Astrocyte (in vitro differentiated cells and primary cell): ENCODE measurements around the gene IRS1. TPM values are rescaled to one million over a fixed set of nuclear protein-coding genes. Genes with fewer than 3 reads are reported as not detected.
"Not testable (repeated sequence)": the region's sequence is repeated elsewhere in the genome, so short reads cannot be mapped to it uniquely, and the experiment has no call there.

Source experiments
- DNase-seq: peaks from one replicate; pipeline ENCODE4 v3.0.0-alpha.2; 2010; ENCODE audit warnings: low read depth
- FAIRE-seq: peaks from 2 replicates; lab custom pipeline; 2011; peaks lifted over from hg19 to GRCh38; lab: Jason Lieb, UNC
- H2AFZ ChIP-seq: 2 replicates; pipeline ENCODE4 v1.6.0; 2012; ENCODE audit warnings: low read depth, low read length, inconsistent platforms
- H3K27ac ChIP-seq: 2 replicates; pipeline ENCODE4 v1.5.1; 2011; ENCODE audit warnings: low read depth, low read length, inconsistent platforms
- H3K27me3 ChIP-seq: 2 replicates; pipeline ENCODE4 v1.6.0; 2011; ENCODE audit warnings: low read length, inconsistent platforms; ENCODE audit not compliant: insufficient read depth
- H3K36me3 ChIP-seq: 2 replicates; pipeline ENCODE4 v1.5.1; 2011; ENCODE audit warnings: low read length, inconsistent platforms; ENCODE audit not compliant: insufficient read depth
- H3K4me1 ChIP-seq: 2 replicates; pipeline ENCODE4 v1.5.1; 2011; ENCODE audit warnings: low read length, inconsistent platforms; ENCODE audit not compliant: insufficient read depth
- H3K4me2 ChIP-seq: 2 replicates; pipeline ENCODE4 v1.6.0; 2012; ENCODE audit warnings: low read length, inconsistent platforms
- H3K4me3 ChIP-seq: 2 replicates; pipeline ENCODE4 v1.5.1; 2011; ENCODE audit warnings: low read depth, mild to moderate bottlenecking, low read length, inconsistent platforms; ENCODE audit not compliant: insufficient read depth
- H3K79me2 ChIP-seq: 2 replicates; pipeline ENCODE4 v1.6.0; 2012; ENCODE audit warnings: mild to moderate bottlenecking, low read length, inconsistent platforms; ENCODE audit not compliant: insufficient read depth
- H3K9ac ChIP-seq: 2 replicates; pipeline ENCODE4 v1.6.0; 2012; ENCODE audit warnings: mild to moderate bottlenecking, low read length, inconsistent platforms
- H3K9me3 ChIP-seq: 2 replicates; pipeline ENCODE4 v1.5.1; 2012; ENCODE audit warnings: low read depth, mild to moderate bottlenecking, low read length, inconsistent platforms; ENCODE audit not compliant: insufficient read depth
- H4K20me1 ChIP-seq: 2 replicates; pipeline ENCODE4 v1.6.0; 2012; ENCODE audit warnings: low read length, inconsistent platforms; ENCODE audit not compliant: insufficient read depth
- H3K27ac Mint-ChIP-seq: one replicate; pipeline ENCODE4 v1.8.0; 2021; ENCODE audit warnings: mild to moderate bottlenecking, mixed read lengths; ENCODE audit not compliant: unreplicated experiment
- H3K27me3 Mint-ChIP-seq: one replicate; pipeline ENCODE4 v1.8.0; 2021; ENCODE audit warnings: low read depth, mixed read lengths; ENCODE audit not compliant: unreplicated experiment
- H3K36me3 Mint-ChIP-seq: one replicate; pipeline ENCODE4 v1.8.0; 2021; ENCODE audit warnings: low read depth, mixed read lengths; ENCODE audit not compliant: unreplicated experiment
- H3K4me1 Mint-ChIP-seq: one replicate; pipeline ENCODE4 v1.8.0; 2021; ENCODE audit warnings: low read depth, mixed read lengths; ENCODE audit not compliant: unreplicated experiment
- H3K4me3 Mint-ChIP-seq: one replicate; pipeline ENCODE4 v1.8.0; 2021; ENCODE audit warnings: mild to moderate bottlenecking, moderate library complexity, mixed read lengths; ENCODE audit not compliant: unreplicated experiment
- H3K9me3 Mint-ChIP-seq: one replicate; pipeline ENCODE4 v1.8.0; 2021; ENCODE audit warnings: mild to moderate bottlenecking, mixed read lengths; ENCODE audit not compliant: unreplicated experiment
- CTCF ChIP-seq: IDR thresholded peaks from 2 replicates; pipeline ENCODE4 v1.5.1; 2011; ENCODE audit warnings: low read depth, mild to moderate bottlenecking, inconsistent platforms, low read length, moderate library complexity; ENCODE audit not compliant: insufficient read depth
- EZH2 ChIP-seq: IDR thresholded peaks from 2 replicates; pipeline ENCODE4 v1.6.1; 2012; ENCODE audit warnings: mild to moderate bottlenecking, low read length, inconsistent platforms; ENCODE audit not compliant: insufficient read depth
- total RNA-seq: library from RNA; stranded (reverse); gene quantifications from 2 replicates; pipeline ENCODE4 v1.2.1, GENCODE V29; 2021

The IRS1 gene
- total RNA-seq, 1 donor from 2014 or later: 45.0 TPM

GRCh38 chr2:226847090-226847489 lies 47.5 kb upstream of the IRS1 start:
- H3K4me3 ChIP-seq: no peak overlapping the region
- H3K27me3 Mint-ChIP-seq: no peaks in the 10 kb centered on the region
- no peaks in the 10 kb centered on the region for H4K20me1 ChIP-seq
- H3K27ac ChIP-seq: no peak overlapping the region
- H2AFZ ChIP-seq: no peak overlapping the region
- no peak overlapping the region for H3K4me3 Mint-ChIP-seq
- H3K36me3 ChIP-seq: no peaks in the 10 kb centered on the region
- H3K36me3 Mint-ChIP-seq: peaks cover 2% of the 10 kb centered on the region
- no peak for DNase-seq
- no peaks in the 10 kb centered on the region for H3K79me2 ChIP-seq
- TF ChIP-seq CTCF (no peak), EZH2 (no peak)
- H3K9me3 Mint-ChIP-seq: peaks cover 2% of the 10 kb centered on the region
- H3K4me1 ChIP-seq: no peaks in the 10 kb centered on the region
- no peak for FAIRE-seq
- no peaks in the 10 kb centered on the region for H3K4me1 Mint-ChIP-seq
- H3K9ac ChIP-seq: no peak overlapping the region
- no peak overlapping the region for H3K27ac Mint-ChIP-seq
- no peak overlapping the region for H3K4me2 ChIP-seq
- no peaks in the 10 kb centered on the region for H3K9me3 ChIP-seq
- H3K27me3 ChIP-seq: no peaks in the 10 kb centered on the region

GRCh38 chr2:226845386-226846116 lies 45.9 kb upstream of the IRS1 start:
- Mint-ChIP-seq H3K27me3 (no peaks in the 10 kb centered on the region), H3K4me3 (no peak overlapping the region), H3K36me3 (peaks cover 2% of the 10 kb centered on the region), H3K9me3 (peaks cover 3% of the 10 kb centered on the region), H3K4me1 (no peaks in the 10 kb centered on the region), H3K27ac (no peak overlapping the region)
- no peak overlapping the region for H2AFZ ChIP-seq
- FAIRE-seq: no peak
- no peaks in the 10 kb centered on the region for H3K4me1 ChIP-seq
- H3K27me3 ChIP-seq: no peaks in the 10 kb centered on the region
- DNase-seq: no peak
- no peak overlapping the region for H3K4me3 ChIP-seq
- peaks cover 5% of the 10 kb centered on the region for H3K79me2 ChIP-seq
- no peaks in the 10 kb centered on the region for H3K36me3 ChIP-seq
- no peak overlapping the region for H3K9ac ChIP-seq
- no peak for TF ChIP-seq EZH2
- no peak overlapping the region for H3K27ac ChIP-seq
- no peaks in the 10 kb centered on the region for H4K20me1 ChIP-seq
- no peaks in the 10 kb centered on the region for H3K9me3 ChIP-seq
- no peak overlapping the region for H3K4me2 ChIP-seq

- H3K9me3 ChIP-seq, H3K9me3 Mint-ChIP-seq, H4K20me1 ChIP-seq, H3K27me3 Mint-ChIP-seq, H3K36me3 ChIP-seq, H2AFZ ChIP-seq, H3K4me3 ChIP-seq, FAIRE-seq, H3K27ac ChIP-seq, H3K4me1 ChIP-seq, H3K4me3 Mint-ChIP-seq, DNase-seq, H3K27me3 ChIP-seq, H3K4me1 Mint-ChIP-seq, H3K9ac ChIP-seq, H3K4me2 ChIP-seq, H3K27ac Mint-ChIP-seq, H3K36me3 Mint-ChIP-seq: not testable (repeated sequence)
- H3K79me2 ChIP-seq: peaks cover 13% of the 10 kb centered on the region
Observed at GRCh38 chr2:226843001-226843400, 43.4 kb upstream of the IRS1 start.
